ENCODE results near the gene SLC35E4. TPM values are rescaled to one million over a fixed set of nuclear protein-coding genes. Genes with fewer than 3 reads are reported as not detected.
"Not testable (repeated sequence)": the region's sequence is repeated elsewhere in the genome, so short reads cannot be mapped to it uniquely, and the experiment has no call there.

The SLC35E4 gene
- total RNA-seq, 6 experiments from 2014 or later, result 0.22 to 1.7 (median 0.48) TPM

DNA sequence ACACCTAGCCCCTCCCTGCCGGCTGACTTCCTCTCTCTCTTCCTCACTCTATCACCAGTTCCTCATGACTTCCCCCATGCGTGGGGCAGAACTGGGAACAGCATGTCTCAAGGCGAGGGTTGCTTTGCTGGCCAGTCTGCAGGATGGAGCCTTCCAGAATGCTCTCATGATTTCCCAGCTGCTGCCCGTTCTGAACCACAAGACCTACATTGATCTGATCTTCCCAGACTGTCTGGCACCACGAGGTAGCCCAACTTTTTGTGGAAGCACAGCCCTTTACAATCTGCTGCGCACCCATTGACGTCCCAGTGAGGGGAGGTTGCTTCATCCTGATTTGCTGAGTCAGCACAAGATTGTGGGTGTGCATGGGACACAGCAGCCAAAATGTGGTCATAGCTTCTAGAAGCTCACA is 20.0 kb upstream of the SLC35E4 start:
- no peaks in the 10 kb centered on the region for H3K27me3 ChIP-seq
- no peaks in the 10 kb centered on the region for H3K4me1 ChIP-seq
- ATAC-seq (peak in 2 of 4 donors; percentile 24 to 37), DNase-seq (no peak)
- no peak overlapping the region for H3K4me3 ChIP-seq
- 86% methylated on average over 4 of the region's 7 CpGs for WGBS (ENCODE audit: insufficient coverage, low coverage, low lambda C conversion rate, missing lambda C conversion rate)
- no peak for TF ChIP-seq POLR2A (IDR thresholded peaks at IDR 0.05)
- TF ChIP-seq, protein P1, sequence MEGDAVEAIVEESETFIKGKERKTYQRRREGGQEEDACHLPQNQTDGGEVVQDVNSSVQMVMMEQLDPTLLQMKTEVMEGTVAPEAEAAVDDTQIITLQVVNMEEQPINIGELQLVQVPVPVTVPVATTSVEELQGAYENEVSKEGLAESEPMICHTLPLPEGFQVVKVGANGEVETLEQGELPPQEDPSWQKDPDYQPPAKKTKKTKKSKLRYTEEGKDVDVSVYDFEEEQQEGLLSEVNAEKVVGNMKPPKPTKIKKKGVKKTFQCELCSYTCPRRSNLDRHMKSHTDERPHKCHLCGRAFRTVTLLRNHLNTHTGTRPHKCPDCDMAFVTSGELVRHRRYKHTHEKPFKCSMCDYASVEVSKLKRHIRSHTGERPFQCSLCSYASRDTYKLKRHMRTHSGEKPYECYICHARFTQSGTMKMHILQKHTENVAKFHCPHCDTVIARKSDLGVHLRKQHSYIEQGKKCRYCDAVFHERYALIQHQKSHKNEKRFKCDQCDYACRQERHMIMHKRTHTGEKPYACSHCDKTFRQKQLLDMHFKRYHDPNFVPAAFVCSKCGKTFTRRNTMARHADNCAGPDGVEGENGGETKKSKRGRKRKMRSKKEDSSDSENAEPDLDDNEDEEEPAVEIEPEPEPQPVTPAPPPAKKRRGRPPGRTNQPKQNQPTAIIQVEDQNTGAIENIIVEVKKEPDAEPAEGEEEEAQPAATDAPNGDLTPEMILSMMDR (IDR thresholded peaks at IDR 0.05), result no peak
- H3K9me3 ChIP-seq, result no peaks in the 10 kb centered on the region
- H3K27ac ChIP-seq, result no peak overlapping the region
- peaks cover 0 to 3% (median 0%) of the 10 kb centered on the region in 4 donors for H3K36me3 ChIP-seq
- intact Hi-C loops (cut with DNase I), result no loop called here

DNA sequence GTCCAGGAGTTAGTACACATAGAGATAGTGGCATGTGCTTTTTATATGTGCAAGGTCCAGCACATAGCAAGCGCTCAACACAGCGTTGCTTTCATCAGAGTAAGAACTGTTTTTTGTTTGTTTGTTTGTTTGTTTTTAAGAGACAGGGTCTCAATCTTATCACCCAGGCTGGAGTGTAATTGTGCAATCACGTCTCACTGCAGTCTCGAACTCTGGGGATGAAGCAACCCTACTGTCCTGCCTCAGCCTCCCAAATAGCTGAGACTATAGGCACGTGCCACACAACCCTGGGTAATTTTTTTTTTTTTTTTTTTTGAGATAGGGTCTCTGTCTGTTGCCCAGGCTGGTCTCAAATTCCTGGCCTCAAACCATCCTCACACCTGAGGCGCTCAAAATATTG is 17.8 kb upstream of the SLC35E4 start:
- H3K9me3 ChIP-seq, result no peaks in the 10 kb centered on the region
- intact Hi-C loops (cut with DNase I), result no loop called here
- TF ChIP-seq, protein P1 (IDR thresholded peaks at IDR 0.05), result no peak
- no peaks in the 10 kb centered on the region for H3K4me1 ChIP-seq
- ATAC-seq (no peak), DNase-seq (no peak)
- 68% methylated on average over 6 of the region's 6 CpGs for WGBS (ENCODE audit: insufficient coverage, low coverage, low lambda C conversion rate, missing lambda C conversion rate)
- no peak overlapping the region for H3K4me3 ChIP-seq
- no peak overlapping the region for H3K27ac ChIP-seq
- H3K27me3 ChIP-seq, result no peaks in the 10 kb centered on the region
- H3K36me3 ChIP-seq, result no peaks in the 10 kb centered on the region

DNA sequence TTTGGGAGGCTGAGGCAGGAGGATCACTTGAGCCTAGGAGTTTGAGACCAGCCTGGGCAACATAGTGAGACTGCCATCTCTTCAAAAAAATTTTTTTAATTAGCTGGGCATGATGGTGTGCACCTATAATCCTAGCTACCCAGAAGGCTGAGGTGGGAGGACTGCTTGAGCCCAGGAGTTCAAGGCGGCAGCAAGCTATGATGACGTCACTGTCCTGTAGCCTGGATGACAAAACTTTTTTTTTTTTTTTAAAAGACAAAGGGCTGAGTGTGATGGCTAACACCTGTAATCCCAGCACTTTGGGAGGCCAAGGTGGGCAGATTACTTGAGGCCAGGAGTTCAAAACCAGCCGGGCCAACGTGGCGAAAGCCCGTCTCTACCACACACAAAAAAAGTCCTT is 15.7 kb upstream of the SLC35E4 start:
- not testable (repeated sequence) for H3K27ac ChIP-seq, H3K4me1 ChIP-seq, H3K9me3 ChIP-seq, H3K36me3 ChIP-seq, DNase-seq, ATAC-seq, H3K27me3 ChIP-seq, H3K4me3 ChIP-seq
- intact Hi-C loops (cut with DNase I), result loop anchor here in 1 of 2 donors (10.0 kb wide), 1 partner anchor 305 kb away; no protein-coding TSS in a partner anchor
- 100% methylated on average over 5 of the region's 6 CpGs for WGBS (ENCODE audit: insufficient coverage, low coverage, low lambda C conversion rate, missing lambda C conversion rate)

DNA sequence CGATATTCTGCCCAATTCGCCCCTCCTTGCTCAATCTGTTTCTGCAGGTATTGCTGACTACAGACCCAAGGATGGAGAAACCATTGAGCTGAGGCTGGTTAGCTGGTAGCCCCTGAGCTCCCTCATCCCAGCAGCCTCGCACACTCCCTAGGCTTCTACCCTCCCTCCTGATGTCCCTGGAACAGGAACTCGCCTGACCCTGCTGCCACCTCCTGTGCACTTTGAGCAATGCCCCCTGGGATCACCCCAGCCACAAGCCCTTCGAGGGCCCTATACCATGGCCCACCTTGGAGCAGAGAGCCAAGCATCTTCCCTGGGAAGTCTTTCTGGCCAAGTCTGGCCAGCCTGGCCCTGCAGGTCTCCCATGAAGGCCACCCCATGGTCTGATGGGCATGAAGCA is 9.2 kb upstream of the SLC35E4 start:
- intact Hi-C loops (cut with DNase I), result loop anchor here in 1 of 2 donors (10.0 kb wide), 1 partner anchor 298 kb away; no protein-coding TSS in a partner anchor
- H3K27me3 ChIP-seq, result no peaks in the 10 kb centered on the region
- no peak for DNase-seq
- no peaks in the 10 kb centered on the region for H3K4me1 ChIP-seq
- H3K4me3 ChIP-seq, result no peak overlapping the region
- H3K36me3 ChIP-seq, result no peaks in the 10 kb centered on the region
- WGBS (ENCODE audit: insufficient coverage, low coverage, low lambda C conversion rate, missing lambda C conversion rate), result 71% methylated on average over 1 of the region's 5 CpGs
- H3K27ac ChIP-seq, result no peak overlapping the region
- no peak for TF ChIP-seq POLR2A (IDR thresholded peaks at IDR 0.05)
- TF ChIP-seq, protein P1 (IDR thresholded peaks at IDR 0.05), result no peak
- ATAC-seq, result no peak
- H3K9me3 ChIP-seq, result no peaks in the 10 kb centered on the region

DNA sequence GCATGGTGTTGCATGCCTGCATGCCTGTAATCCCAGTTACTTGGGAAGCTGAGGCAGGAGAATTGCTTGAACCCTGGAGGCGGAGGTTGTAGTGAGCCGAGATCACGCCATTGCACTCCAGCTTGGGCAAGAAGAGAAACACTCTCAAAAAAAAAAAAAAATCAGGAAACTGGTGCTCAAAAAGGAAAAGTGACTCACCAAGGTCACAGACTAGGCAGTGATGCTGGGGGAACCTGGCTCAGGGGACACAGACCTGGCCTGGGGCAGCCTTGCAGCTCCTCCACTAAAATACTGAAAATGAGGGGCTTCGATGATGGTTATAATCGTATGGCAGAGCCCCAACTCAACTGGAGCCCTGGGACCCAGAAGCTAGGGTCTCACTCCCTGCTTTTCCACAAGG is 8.1 kb upstream of the SLC35E4 start:
- TF ChIP-seq, protein P1 (IDR thresholded peaks at IDR 0.05), result no peak
- TF ChIP-seq POLR2A (IDR thresholded peaks at IDR 0.05), result no peak
- Histone ChIP-seq H3K27me3 (no peaks in the 10 kb centered on the region), H3K9me3 (no peaks in the 10 kb centered on the region), H3K27ac (no peak overlapping the region), H3K36me3 (no peaks in the 10 kb centered on the region), H3K4me3 (no peak overlapping the region), H3K4me1 (no peaks in the 10 kb centered on the region)
- intact Hi-C loops (cut with DNase I), result loop anchor here in 1 of 2 donors (10.0 kb wide), 1 partner anchor 297 kb away; no protein-coding TSS in a partner anchor
- no peak for DNase-seq
- ATAC-seq, result no peak
- 94% methylated on average over 3 of the region's 5 CpGs for WGBS (ENCODE audit: insufficient coverage, low coverage, low lambda C conversion rate, missing lambda C conversion rate)

Data from right lobe of liver (tissue), 6 donors.